HG02610 (cell line): ENCODE data around the gene STK32C.

Experiments used
- ATAC-seq: cut with Tn5 transposase; IDR thresholded peaks from one replicate; pipeline ENCODE4 v1.9.1; 2021; ENCODE audit warnings: mild to moderate bottlenecking, moderate library complexity; ENCODE audit not compliant: unreplicated experiment

The STK32C gene

GRCh38 chr10:132202070-132202970 lies 105.4 kb downstream of the STK32C start:
- ATAC-seq, result no peak

GRCh38 chr10:132201111-132201969 lies 106.4 kb downstream of the STK32C start:
- no peak for ATAC-seq

- ATAC-seq, result no peak
Observed at GRCh38 chr10:132200344-132201110, 107.2 kb downstream of the STK32C start.

GRCh38 chr10:132199854-132200311 lies 107.9 kb downstream of the STK32C start:
- no peak for ATAC-seq

GRCh38 chr10:132199268-132199853 lies 108.4 kb downstream of the STK32C start:
- no peak for ATAC-seq

GRCh38 chr10:132198381-132199181 lies 109.2 kb downstream of the STK32C start:
- ATAC-seq, result no peak

GRCh38 chr10:132198068-132198370 lies 109.7 kb downstream of the STK32C start:
- ATAC-seq, result no peak

- ATAC-seq, result no peak
Observed at GRCh38 chr10:132197271-132198067, 110.3 kb downstream of the STK32C start.

GRCh38 chr10:132196178-132197113 lies 111.3 kb downstream of the STK32C start:
- ATAC-seq, result no peak

- no peak for ATAC-seq
Observed at GRCh38 chr10:132195366-132196075, 112.2 kb downstream of the STK32C start.

- ATAC-seq, result no peak
Observed at GRCh38 chr10:132194726-132195125, 113.0 kb downstream of the STK32C start.

- no peak for ATAC-seq
Observed at GRCh38 chr10:132193907-132194552, 113.7 kb downstream of the STK32C start.

GRCh38 chr10:132192991-132193665 lies 114.6 kb downstream of the STK32C start:
- no peak for ATAC-seq

- no peak for ATAC-seq
Observed at GRCh38 chr10:132192076-132192975, 115.4 kb downstream of the STK32C start.

- ATAC-seq, result no peak
Observed at GRCh38 chr10:132189810-132190422, 117.8 kb downstream of the STK32C start.
